Stimulated activated CD8-positive, alpha-beta memory T cell treated with anti-CD3 and anti-CD28 coated beads, Interleukin-7, amount 100 ng/mL, for 48 hours (primary cell): ENCODE data around the gene RBMS3.
"Not testable (repeated sequence)": the region's sequence is repeated elsewhere in the genome, so short reads cannot be mapped to it uniquely, and the experiment has no call there.

Source experiments
- DNase-seq, 2 donors: peaks; one replicate each; pipeline ENCODE4 v3.0.0-alpha.2; 2020; ENCODE audit warnings: low read depth in 1 of 2; ENCODE audit errors: extremely low read depth in 1 of 2

Gene RBMS3

DNA sequence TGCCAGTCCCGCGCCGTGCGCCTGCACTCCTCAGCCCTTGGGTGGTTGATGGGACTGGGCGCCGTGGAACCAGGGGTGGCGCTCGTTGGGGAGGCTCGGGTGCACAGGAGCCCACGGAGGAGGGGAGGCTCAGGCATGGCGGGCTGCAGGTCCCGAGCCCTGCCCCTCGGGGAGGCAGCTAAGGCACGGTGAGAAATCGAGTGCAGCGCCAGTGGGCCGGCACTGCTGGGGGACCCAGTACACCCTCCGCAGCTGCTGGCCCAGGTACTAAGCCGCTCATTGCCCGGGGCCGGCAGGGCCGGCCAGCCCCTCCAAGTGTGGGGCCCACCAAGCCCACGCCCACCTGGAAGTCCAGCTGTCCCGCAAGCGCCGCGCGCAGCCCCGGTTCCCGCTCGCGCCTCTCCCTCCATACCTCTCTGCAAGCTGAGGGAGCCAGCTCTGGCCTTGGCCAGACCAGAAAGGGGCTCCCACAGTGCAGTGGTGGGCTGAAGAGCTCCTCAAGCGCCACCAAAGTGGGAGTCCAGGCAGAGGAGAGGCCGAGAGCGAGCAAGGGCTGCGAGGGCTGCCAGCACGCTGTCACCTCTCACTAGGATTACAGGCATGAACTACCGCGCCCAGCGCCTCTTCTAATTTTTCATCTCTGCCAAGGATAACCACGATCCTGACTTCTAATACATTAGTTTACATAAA is 192.8 kb downstream of the RBMS3 start:
- DNase-seq, result not testable (repeated sequence)

DNA sequence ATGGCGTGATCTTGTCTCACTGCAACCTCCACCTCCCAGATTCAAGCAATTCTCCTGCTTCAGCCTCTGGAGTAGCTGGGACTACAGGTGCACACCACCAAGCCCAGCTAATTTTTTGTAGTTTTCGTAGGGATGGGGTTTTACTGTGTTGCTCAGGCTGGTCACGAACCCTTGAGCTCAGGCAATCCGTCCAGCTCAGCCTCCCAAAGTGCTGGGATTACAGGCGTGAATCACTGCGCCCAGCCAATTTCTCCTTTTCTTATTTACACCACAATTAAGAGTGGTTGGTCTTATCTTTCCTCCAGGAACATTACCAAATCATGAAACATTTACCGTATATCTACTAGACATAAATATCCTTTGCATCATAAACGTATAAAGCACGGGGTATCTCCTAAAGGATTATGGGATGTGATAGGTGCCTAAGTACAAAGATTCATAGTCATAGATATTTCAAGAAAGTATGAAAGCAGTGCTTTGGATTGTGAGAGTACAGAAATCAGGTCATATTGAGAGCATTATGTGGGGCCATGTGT is 194.5 kb downstream of the RBMS3 start:
- no peak for DNase-seq

DNA sequence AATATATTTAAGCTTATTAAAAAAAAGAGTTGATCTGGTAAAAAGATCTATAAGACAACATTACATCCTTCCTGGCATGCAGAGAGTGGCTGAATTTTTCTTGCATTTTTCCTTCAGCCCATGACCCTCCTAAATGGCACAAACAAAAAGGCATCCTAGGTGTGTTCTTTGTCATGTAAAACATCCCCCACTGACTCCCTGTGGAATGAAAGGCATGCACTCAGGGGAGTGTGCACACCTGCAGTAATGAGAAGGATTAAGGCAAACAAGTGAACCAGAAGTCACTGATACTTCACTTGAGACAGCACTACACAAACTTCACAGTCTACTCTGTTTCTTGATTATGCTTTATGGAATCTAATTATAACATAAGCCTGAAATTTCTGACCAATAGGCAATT is 195.0 kb downstream of the RBMS3 start:
- DNase-seq, result no peak

DNA sequence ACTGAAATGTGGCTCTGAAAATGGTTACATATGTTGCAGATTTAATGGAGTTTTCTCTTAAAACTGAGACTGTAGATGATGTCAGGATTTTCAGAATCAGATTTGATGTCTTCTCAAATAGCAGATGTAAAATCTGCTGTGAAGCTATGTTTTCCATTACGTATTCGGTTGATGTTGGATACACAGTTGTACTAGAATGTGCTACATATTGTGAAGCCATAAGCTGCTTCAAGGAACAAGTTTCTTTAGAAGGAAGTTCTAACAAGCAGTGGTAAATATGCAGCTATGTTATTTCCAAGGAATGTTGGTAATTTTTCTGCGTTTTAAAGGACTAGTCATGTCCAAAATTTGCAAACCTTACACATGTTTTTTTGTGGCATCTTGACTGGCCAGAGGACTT is 197.7 kb downstream of the RBMS3 start:
- DNase-seq, result no peak

DNA sequence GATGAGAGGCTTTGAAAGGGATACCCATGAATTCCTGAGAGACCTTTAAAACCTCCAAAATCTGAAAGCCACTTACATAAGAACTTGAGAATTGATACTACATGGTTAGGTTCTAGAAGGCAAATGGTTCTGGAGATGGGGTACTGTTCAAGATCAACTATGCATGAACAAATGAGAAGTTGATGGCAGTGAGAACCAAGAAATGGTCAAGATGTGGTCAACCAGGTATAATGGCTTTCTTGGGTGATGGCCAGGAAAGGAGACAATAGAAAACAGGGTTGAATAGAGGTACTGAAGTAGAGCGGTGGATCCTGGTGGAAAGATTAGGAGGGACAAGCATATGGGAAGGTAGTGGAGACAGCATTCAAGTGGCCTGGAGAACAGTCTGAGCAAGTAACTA is 200.4 kb downstream of the RBMS3 start:
- DNase-seq, result no peak

DNA sequence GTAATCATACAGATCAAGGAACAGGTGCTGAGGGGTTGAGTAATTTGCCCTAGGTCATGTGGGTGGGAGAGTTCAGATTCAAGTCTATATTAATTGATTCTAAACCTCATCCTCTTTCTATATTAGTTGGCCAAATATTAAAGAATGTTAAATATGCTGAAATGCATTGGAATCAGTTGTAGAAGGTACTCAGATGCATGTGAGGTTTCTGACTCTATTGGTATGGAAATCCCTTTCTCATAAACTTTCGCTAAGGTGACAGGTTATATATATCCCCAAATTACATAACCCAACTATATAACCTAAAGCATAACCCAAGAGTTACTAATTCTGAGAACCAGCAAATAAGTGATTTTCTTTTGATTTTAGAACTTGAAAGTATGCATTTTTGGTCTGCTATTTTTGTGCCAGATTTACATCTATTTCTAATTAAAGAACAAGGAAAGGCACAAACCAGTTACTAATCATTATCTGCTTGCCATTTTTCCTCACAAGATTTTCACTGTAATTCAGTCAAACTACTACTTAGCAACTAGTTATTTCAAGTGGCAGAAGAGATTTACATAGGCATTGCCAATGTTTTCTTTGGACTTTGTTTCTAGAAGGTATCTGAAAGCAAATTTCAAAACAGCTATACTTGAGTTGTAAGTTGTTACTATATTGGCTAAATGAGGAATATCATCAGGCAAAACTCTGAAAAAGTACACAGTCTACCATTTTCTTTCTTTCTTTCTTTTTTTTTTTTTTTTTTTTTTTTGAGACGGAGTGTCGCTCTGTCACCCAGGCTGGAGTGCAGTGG is 201.3 kb downstream of the RBMS3 start:
- DNase-seq, result no peak

DNA sequence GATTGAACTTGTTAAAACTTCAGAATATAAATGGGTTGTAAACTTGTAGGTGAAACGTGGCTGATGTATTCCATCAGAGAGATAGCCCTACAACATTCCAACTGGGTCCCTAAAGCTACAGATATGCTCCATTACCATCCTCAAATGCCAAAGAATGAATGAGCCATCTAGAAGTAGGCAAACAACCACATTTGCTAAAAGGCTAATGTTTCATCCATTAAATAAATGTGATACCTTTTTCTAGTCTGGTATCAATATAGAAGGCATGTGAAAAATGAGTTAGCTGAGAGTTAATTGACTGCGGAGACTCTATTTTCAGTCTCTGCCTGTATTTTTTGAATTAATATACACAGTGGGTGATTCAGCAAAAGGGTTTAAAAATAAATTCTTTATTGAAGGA is 203.8 kb downstream of the RBMS3 start:
- no peak for DNase-seq

DNA sequence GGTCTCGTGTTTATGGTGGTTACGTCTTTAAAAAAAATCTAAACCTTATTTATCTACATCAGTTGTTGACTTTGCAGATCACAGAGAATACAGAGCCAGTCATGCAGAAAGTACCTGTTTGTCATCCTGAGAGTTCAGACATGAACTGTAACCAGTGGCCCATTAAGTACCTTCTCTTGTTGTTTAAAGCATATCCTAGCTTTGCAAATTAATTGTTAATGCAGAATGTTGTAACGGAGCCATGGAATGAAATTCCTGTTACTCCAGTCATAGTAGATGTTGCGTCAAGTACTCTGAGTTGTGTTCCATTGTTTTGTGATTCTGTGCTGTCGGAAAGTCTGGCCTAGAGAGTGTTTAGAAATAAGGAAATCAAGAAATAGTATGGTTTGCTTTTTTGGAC is 205.2 kb downstream of the RBMS3 start:
- DNase-seq, result no peak

DNA sequence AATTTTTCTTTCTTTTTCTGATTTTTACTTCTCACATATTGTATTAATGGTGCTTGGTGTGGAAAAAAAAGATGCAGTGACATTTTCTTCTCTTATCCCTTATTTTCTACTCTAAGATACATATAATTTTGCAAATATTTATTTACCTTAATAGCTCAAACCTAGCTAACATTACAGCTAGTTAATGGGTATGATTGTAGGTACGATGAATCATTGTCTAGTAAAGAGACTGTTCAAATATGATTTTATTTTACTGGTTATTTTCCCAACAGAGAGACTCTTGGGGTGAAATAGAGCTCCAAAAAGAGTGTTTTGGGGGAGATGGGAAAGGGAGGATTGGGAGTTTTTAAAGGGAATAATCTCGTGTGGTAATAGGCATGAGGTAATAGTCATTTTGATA is 206.0 kb downstream of the RBMS3 start:
- DNase-seq, result no peak

DNA sequence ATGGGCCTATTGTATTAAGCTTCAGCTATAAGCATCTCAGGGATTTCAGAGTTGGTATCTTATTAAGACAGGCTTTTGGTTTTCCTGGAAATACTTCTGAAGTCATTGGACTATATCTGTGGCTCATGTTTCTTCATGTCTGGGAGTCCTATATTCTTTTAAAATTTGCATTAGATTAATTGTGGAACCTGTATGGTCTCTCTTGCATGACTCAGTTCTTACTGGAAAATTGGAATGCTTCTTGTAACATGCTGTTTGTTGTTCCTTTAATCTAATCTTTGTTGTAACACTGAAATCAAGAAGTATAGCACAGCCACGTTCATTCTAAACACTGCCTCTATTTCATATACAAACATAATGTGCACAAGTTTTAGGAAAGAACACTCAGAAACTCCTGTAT is 208.1 kb downstream of the RBMS3 start:
- no peak for DNase-seq

DNA sequence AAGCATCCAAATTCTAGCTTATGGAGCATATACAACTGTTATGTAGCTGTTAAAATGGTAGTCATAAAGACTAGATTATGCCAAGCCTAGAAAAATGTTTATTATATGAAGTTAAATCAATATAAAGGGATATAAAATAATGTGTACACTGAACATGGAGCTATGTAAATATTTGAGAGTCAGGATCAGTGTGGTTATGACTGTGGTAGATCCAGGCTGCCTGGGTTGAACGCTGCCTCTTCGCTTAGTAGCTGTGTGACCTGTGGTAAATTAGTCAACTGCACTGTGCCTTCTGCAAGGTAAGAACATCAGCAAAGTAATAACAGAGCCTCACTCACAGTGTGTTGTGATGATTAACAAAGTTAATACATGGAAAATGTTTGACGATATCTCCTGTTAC is 212.2 kb downstream of the RBMS3 start:
- no peak for DNase-seq

DNA sequence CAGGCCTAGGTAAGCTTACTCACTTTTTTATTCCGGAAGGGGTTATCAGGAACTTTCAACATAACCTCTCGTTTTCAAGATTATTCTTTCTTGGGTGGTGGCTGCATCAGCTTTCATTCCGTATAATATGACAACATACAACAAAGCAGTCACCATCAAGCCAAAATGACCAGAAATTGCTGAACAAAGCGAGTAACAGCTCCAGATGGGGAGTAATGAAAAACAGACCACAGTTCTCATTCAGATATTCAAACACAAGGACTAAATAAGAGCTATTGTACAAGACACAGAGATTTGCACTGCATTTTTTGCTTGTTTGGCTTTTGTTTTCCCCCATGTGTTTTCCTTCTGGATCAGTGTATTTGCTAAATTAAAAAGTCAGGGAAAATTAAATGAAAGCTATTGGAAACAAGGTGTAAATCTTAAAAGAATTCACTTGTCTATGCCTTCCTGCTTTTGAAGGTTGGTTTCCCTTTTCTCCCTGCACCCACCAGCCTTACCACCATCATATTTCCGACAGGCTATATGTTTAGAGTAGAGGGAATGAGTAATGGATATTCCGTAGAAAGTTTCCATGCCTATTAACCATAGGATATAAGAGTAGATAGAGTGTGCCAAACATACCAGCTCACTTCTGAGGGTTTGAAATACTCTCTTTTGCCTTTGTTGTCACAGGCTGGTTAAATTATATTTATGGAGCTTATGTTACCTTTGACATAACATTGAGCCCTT is 213.6 kb downstream of the RBMS3 start:
- no peak for DNase-seq

DNA sequence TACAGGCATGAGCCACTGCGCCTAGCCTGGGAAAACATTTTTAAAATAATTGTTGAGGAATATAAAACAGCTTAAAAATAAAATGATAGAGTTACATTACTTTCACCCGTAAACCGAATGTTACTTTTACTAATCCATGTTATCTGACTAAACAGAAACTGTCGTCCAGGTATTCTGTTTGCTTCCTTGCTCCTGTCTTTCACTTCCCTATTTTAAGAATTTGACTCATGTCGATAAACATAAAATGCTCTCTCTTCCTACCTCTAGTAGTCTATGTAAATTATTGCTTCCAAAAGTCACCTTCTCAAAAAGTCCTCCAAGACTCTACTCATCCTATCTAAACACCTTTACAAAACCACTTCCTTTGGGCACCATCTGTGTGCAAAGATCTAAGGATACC is 216.4 kb downstream of the RBMS3 start:
- DNase-seq, result no peak

DNA sequence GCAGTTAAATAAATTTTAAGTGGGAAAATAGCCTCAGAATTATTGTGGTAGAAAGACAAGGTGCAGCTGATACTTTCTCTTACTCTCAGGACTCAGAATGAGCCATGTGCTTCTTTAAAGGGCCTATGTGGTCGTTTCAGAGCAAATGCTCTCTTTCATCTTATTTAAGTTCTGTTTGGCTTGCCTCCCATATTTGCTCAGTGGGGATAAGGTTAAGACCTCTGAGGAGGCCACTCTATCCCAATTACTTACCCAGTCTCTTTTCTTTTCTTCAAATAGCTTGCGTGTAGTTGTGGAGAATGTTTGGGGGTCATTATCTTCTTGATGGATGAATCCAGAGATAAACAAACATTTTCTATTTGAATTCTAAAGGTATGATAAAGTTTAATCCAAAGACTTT is 221.9 kb downstream of the RBMS3 start:
- no peak for DNase-seq

DNA sequence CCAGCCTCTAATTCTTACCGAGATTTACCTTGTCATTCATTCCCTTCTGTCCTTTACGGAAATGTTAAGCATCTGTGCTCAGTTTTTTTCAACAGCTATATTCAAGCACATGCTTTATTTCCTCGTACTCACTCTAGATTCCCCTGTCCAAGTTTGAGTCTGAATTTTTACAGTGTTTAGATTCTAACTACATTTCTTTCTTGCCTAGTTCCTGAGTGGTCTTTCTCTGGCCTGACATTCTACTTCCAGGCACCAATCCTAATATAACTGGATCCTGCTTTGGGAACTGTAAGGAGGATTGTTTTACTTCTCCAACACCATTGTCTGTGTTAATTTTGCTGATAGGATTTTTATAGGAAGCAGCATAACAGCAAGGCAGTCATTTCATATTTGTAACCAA is 222.4 kb downstream of the RBMS3 start:
- no peak for DNase-seq

DNA sequence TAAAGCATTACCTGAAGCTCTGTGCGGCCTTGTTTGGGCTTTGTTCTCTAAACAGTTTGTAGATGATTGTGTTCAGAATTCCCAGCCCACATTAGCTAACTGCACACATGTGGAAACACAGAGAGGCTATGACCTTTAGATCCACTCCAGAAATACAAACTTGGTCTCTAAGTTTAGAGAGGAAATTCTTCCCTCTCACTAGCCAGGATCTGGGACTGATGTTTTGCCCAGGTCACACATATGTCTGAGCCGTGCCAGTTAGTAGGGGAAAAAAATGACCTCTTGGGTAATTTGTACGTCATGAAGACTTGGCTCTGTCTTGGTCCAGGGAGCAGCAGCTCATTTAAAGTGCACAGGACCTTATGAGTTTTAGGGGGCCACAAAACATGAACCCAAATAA is 223.1 kb downstream of the RBMS3 start:
- DNase-seq, result no peak

DNA sequence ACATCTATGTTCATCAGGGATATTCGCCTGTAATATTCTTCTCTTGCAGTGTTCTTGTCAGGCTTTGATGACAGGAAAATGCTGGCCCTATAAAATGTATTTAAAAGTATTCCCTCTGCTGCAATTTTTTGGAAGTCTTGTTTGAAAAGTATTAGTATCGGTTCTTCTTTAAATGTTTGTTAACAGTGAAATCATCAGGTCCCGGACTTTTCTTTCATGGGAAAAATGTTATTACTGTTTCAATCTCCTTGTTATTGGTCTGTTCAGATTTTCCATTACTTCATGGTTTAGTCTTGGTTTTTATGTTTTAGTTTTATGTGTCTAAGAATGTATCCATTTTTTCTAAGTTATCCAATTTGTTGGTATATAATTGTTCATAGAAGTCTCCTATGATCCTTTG is 225.6 kb downstream of the RBMS3 start:
- no peak for DNase-seq

DNA sequence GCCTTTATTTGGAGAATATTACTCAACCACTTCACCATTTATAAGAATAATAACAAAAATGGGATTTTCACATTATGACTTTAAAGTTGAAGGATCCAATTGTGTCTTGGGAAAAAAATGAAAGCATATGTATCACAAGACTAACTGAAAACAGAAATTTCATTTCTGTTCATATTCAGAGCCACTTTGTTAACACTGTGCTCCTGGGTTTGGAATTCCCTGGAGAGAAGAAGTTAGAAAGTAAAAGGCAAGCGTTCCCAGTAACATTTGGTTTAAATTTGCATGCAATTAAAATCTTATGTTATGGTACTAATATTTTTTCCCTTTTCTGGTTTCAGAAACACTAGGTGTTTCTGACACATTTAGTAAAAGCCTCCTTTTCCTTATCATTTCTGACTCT is 230.8 kb downstream of the RBMS3 start:
- no peak for DNase-seq

DNA sequence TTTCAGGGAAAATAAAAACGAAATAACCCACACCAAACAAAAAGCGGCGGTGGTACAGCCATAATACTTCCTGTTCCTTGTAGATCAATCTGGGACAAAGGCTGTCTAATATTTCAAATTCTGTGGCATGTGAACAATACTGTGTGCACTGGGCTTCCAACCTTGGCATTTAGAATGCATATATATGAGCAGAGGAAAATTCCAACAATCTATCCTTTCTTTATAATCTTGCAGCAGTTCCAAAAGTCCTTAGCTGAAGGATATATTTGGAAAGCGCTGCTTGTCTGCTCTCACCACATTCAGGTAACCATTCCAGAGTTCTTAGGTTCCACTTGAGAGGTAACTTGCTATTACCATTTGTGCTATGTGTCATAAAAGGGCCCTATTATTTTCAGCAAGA is 231.8 kb downstream of the RBMS3 start:
- DNase-seq, result no peak

DNA sequence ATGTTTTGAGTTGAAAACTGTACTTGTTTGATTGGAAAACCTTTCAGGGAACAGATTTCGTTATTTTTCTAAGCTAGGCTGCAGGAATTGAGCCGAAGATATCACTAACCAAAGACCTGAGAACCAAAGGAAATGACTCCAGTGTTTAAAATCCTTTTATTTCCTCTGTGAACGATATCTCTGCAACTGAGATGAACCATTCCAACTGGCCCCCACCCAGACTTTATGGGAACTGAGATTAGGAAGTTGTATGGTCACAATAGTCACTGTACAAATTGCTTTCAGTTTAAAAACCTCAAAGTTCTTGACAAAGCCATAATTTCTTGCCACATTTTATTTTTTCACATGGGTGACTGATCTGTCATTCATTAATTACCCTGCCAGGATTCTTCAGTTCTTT is 232.4 kb downstream of the RBMS3 start:
- DNase-seq, result no peak

DNA sequence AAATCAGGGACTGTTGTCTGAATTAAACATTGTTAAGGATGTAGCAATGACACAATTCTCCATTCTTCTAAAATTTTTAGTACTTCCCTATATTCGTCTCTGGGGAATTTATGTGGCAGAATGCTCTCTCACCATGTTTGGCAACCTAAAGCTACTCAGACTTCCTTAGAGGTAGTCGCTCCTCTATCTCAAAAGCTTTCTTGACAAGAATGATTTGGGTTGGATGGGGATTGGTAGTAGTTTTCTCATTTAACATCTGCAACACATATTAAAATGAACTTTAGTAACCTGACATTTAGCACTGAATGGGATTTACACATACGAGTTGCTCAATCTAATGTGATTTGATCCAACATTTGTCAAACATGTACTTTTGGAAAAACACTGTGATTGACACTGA is 233.3 kb downstream of the RBMS3 start:
- no peak for DNase-seq

DNA sequence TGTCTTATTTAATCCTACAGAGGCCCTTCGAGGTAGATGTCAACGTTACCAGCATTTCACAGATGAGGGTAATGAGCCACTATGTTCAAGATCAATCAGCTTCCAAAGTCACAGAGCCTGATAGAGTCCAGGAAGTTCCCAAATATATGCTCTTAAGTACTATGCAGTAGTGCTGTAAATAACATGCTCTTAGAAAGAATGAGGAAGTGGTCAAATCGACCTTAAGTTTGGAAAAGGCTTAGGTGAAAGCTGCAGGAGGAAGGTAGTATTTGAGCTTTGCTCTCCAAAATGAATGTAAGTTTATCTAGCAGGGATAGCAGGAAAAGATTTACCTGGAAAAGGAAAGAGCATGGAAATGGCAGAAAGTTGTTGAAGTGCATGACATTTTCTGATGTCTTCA is 234.0 kb downstream of the RBMS3 start:
- no peak for DNase-seq
